H1 (cell line): ENCODE results near the gene BBS1. TPM values are rescaled to one million over a fixed set of nuclear protein-coding genes. Genes with fewer than 3 reads are reported as not detected.

Source experiments
- BCL11A ChIP-seq, 2 experiments: IDR thresholded peaks; one replicate each; pipeline ENCODE4 v1.6.1; 2011; ENCODE audit warnings: low read depth in 2 of 2, low read length in 2 of 2, mild to moderate bottlenecking in 2 of 2
- EZH2 ChIP-seq: fragments of 200-600 bp; sonication (generic); IDR thresholded peaks from 2 replicates; pipeline ENCODE4 v1.7.1; 2012; ENCODE audit warnings: low read depth, mild to moderate bottlenecking, moderate library complexity, low read length, inconsistent platforms; ENCODE audit not compliant: severe bottlenecking
- HDAC2 ChIP-seq, 2 experiments: fragments of 300-600 bp in 1 of 2; sonication (generic) in 1 of 2; IDR thresholded peaks; 2 replicates each; pipeline ENCODE4 v1.6.1; 2011 to 2012; ENCODE audit warnings: low read depth in 2 of 2, low read length in 2 of 2, mild to moderate bottlenecking in 2 of 2, moderate library complexity in 2 of 2, borderline replicate concordance in 1 of 2, inconsistent platforms in 1 of 2
- JUN ChIP-seq: IDR thresholded peaks from 2 replicates; pipeline ENCODE4 v1.6.1; 2011; ENCODE audit warnings: low read depth, mild to moderate bottlenecking, improper control_type of control experiment, low read length
- RNF2 ChIP-seq: fragments of 200-900, 300-1000 bp; sonication (generic); IDR thresholded peaks from 2 replicates; pipeline ENCODE4 v1.7.1; 2016; ENCODE audit warnings: borderline replicate concordance, low read depth, mild to moderate bottlenecking, antibody characterized with exemption, low read length; ENCODE audit not compliant: poor library complexity, severe bottlenecking; ENCODE audit errors: missing control alignments
- polyA plus RNA-seq, 7 experiments: library from polyadenylated mRNA; depleted of rRNA in 3 of 7; stranded (reverse) in 5 of 7; unstranded in 2 of 7; fragments of >200 nt in 5 of 7; fragments of 200-250 nt in 2 of 7; gene quantifications; 1 replicate in 5 of 7; 2 replicates in 1 of 7; 4 replicates in 1 of 7; pipeline versions ENCODE4 v1.2.1 to v1.2.3, GENCODE V29; 2011 to 2013; ENCODE audit warnings: missing spikeins in 2 of 7, mixed read lengths in 2 of 7
- total RNA-seq: library from RNA; stranded (reverse); fragmentation: NEBNext Ultra II Directional; extraction: Animal tissue kit (Norgen Biotek cat#: 25700); gene quantifications from 2 replicates; pipeline ENCODE4 v1.2.1, GENCODE V29; 2021

The BBS1 gene
- total and polyA plus RNA-seq, 2 of the 8 experiments (the other 6 are each of a cell fraction or from before 2014, with no cell fraction given), result 19.1 to 19.5 TPM

DNA sequence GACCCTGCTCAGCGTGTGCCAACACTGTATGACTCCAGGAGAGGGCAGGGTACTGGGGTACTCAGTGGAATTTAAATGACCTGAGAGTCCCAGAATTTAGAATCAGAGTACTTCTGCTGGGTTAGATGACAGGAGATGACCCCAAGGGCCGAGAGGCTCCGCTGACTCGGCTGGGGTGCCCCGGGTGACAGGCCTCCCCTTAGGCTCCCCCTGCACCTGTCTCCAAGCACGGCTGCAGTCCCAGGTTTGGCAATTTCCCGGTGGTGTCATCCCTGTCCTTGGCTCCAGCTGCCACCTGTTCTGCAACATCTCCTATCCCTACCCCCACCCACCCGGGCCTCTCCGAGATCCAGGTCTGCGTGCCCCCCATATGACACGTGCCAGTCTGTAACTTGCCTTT, 37.6 kb downstream of the BBS1 start (continued):
- TF ChIP-seq RNF2 (no peak), BCL11A (IDR thresholded peaks at IDR 0.05; ENCODE audit: low read depth in 2 of 2, low read length in 2 of 2) (no peak), JUN (no peak), EZH2 (no peak), HDAC2 (IDR thresholded peaks at IDR 0.05; ENCODE audit: borderline replicate concordance in 1 of 2, low read depth in 2 of 2, low read length in 2 of 2) (no peak)
